Activated CD8-positive, alpha-beta memory T cell treated with anti-CD3 and anti-CD28 coated beads, Interleukin-2, amount 50 U/mL, for 1 hour (primary cell): ENCODE data around the gene FNDC3B.

Experiments
- DNase-seq: peaks from one replicate; pipeline ENCODE4 v3.0.0-alpha.2; 2020; ENCODE audit errors: extremely low read depth

Gene FNDC3B

GRCh38 chr3:172285844-172286243 is 246.5 kb downstream of the FNDC3B start:
- DNase-seq = no peak

GRCh38 chr3:172286548-172287148 is 247.3 kb downstream of the FNDC3B start:
- DNase-seq = no peak

GRCh38 chr3:172287937-172288477 is 248.6 kb downstream of the FNDC3B start:
- DNase-seq = no peak

- no peak for DNase-seq
These were observed 249.3 kb downstream of the FNDC3B start for GRCh38 chr3:172288651-172289050.

GRCh38 chr3:172289583-172289982 is 250.2 kb downstream of the FNDC3B start:
- no peak for DNase-seq

GRCh38 chr3:172290457-172290856 is 251.1 kb downstream of the FNDC3B start:
- DNase-seq = no peak

GRCh38 chr3:172291650-172292049 is 252.3 kb downstream of the FNDC3B start:
- DNase-seq = no peak

GRCh38 chr3:172292422-172292821 is 253.0 kb downstream of the FNDC3B start:
- no peak for DNase-seq

GRCh38 chr3:172293093-172293492 is 253.7 kb downstream of the FNDC3B start:
- no peak for DNase-seq

GRCh38 chr3:172294223-172294806 is 254.9 kb downstream of the FNDC3B start:
- no peak for DNase-seq

- DNase-seq = no peak
These were observed 257.0 kb downstream of the FNDC3B start for GRCh38 chr3:172296248-172296974.

- DNase-seq = no peak
These were observed 257.6 kb downstream of the FNDC3B start for GRCh38 chr3:172296975-172297332.

GRCh38 chr3:172298247-172298646 is 258.9 kb downstream of the FNDC3B start:
- no peak for DNase-seq

- no peak for DNase-seq
These were observed 260.8 kb downstream of the FNDC3B start for GRCh38 chr3:172300187-172300586.

- DNase-seq = no peak
These were observed 261.5 kb downstream of the FNDC3B start for GRCh38 chr3:172300862-172301261.

GRCh38 chr3:172302203-172302602 is 262.8 kb downstream of the FNDC3B start:
- no peak for DNase-seq

- no peak for DNase-seq
These were observed 263.8 kb downstream of the FNDC3B start for GRCh38 chr3:172303181-172303580.

- no peak for DNase-seq
These were observed 264.7 kb downstream of the FNDC3B start for GRCh38 chr3:172303941-172304558.

- no peak for DNase-seq
These were observed 266.2 kb downstream of the FNDC3B start for GRCh38 chr3:172305552-172305951.

- DNase-seq = no peak
These were observed 266.6 kb downstream of the FNDC3B start for GRCh38 chr3:172305974-172306373.

- DNase-seq = no peak
These were observed 267.8 kb downstream of the FNDC3B start for GRCh38 chr3:172307141-172307560.

GRCh38 chr3:172309059-172309458 is 269.7 kb downstream of the FNDC3B start:
- DNase-seq = no peak
